ENCODE results near the gene HOXB1. TPM values are rescaled to one million over a fixed set of nuclear protein-coding genes. Genes with fewer than 3 reads are reported as not detected.

The HOXB1 gene
- total RNA-seq, 2 experiments from 2014 or later, result not detected

DNA sequence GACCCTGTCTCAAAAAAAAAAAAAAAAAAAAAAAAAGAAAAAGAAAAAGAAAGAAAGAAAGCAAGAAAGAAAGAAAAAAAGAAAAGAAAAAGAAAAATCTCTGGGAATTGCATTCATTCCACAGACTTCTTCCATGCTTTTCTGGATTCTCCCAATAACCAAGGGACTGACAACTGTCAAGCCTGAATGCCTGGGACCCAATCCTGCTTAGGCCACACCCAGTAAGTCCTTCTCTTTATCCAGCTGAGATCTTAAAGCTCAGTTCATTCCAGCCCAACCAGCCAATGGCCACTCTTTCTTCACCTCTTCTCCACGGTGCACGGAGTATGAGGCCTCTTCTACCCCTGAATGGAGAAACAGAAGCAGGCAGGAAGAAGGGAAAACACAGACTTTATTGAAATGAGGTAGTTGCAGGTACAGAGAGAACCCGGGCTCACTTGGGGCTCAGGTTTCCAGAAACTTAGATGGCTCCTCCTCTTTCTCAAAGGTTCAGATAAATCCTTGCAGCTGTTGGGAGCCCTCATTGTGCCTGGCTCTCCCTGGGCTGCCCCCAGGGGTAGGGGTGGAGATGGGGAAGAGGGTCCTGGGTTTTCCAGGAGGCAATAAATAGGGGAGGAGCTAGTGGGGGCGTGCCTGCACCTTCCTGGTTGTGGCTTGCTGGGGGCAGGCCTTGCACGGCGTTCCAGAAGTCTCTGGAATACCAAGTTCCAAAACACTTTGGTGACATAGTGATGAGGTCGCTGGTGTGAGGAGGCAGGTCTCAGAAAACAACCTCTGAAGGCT lies 2.5 kb downstream of the HOXB1 start:
- Mint-ChIP-seq H3K27me3 (peaks cover 63% of the 10 kb centered on the region), H3K4me1 (peaks cover 1% of the 10 kb centered on the region), H3K27ac (no peak overlapping the region), H3K9me3 (no peaks in the 10 kb centered on the region), H3K4me3 (no peak overlapping the region), H3K36me3 (ENCODE audit: low read depth) (no peaks in the 10 kb centered on the region)
- CTCF ChIA-PET, result interaction anchor here (0.6 to 1.5 kb wide), 3 partner anchors 15 to 28 kb away, joined by 3 to 4 read pairs (median 3); no protein-coding TSS in a partner anchor
- POLR2A ChIA-PET, result no interaction called here
- no peak for DNase-seq

DNA sequence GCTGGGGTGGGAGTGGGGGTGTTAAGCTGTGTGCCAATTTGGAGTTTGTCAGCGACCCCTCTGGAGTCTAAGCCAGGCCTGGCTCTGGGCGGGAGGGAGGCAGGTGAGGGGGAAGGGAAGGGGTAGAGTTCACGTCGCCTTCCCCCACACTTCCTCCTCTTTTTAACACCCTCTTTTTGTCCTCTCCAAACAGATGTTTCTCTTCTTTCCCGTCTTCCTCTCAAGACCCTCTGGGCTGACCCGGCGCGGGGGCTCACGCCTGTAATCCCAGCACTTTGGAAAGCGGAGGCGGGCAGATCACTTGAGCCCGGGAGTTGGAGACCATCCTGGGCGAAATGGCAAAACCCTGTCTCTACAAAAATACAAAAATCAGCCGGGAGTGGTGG lies 3.3 kb downstream of the HOXB1 start:
- POLR2A ChIA-PET, result no interaction called here
- no peak overlapping the region for H3K27ac Mint-ChIP-seq
- H3K4me3 Mint-ChIP-seq, result no peak overlapping the region
- peaks cover 1% of the 10 kb centered on the region for H3K4me1 Mint-ChIP-seq
- H3K27me3 Mint-ChIP-seq, result peaks cover 67% of the 10 kb centered on the region
- H3K36me3 Mint-ChIP-seq (ENCODE audit: low read depth), result no peaks in the 10 kb centered on the region
- no peaks in the 10 kb centered on the region for H3K9me3 Mint-ChIP-seq
- no peak for DNase-seq
- CTCF ChIA-PET, result interaction anchor here (0.6 to 1.2 kb wide), 2 partner anchors 17 to 29 kb away, joined by 3 read pairs; no protein-coding TSS in a partner anchor

DNA sequence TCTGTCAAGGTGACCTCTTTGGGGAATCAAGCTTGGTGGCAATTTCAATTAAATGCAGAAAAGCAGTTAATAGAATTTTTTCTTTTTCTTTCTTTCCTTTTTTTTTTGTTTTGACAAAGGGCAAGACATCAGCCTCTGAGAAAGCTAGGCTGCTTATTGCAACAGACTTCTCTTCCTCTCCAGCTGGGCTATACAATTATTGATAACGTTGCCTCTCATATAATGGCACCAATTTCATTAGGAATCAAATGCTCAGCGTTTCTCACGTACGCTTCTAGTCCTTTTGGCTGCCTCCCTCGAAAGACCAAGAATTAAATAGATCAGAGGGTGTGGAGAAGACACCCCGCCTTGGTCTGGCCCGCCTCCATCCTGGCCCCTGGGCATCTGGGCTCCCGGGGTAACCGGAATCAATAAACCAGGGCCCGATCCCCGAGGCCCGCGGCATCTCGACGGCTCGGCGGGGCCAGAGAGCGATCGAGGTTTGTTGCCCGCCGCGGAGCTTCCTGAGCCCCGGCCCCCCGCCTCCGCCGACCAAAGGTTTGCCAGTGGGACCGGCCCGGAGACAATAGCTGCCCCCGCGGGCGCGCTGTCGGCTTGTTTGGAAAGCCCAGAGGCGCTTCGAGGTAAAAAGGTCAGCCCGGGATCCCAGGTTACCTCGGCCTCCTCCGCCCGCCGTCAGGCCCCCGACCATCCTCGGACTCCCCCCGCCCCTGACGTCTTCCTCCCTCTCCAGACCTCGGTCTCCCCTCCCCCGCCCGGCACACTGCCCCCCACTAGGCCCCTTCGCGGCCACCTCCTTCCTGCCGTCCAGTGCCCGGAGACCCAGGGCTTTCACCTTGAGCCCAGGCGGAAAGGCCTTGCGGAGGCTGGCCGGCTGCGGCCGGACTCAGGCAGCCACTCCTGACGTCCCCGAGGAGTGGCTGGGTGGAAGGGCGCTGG lies 3.9 kb downstream of the HOXB1 start:
- POLR2A ChIA-PET, result no interaction called here

DNA sequence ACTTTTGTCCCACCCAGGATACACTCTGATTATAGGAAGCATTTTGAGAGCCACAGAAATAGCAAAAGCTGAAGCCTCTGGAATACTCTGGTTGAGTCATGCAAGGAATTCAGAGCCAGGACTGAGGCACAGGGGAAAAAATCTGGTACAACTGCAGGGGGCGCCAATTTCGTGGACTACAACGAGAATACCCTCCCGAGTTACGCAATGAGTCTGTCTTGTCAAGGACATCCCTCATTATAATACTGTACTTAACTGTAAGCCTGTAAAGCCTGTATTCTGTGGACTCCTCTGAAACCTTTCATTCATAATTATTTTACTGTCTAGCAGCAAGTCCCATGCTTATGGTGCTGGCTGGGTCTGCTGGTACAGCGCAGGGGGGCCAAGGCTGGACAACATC lies 7.8 kb downstream of the HOXB1 start:
- peaks cover 11% of the 10 kb centered on the region for H3K4me1 Mint-ChIP-seq
- H3K27me3 Mint-ChIP-seq, result peaks cover 72% of the 10 kb centered on the region
- no peaks in the 10 kb centered on the region for H3K9me3 Mint-ChIP-seq
- H3K27ac Mint-ChIP-seq, result no peak overlapping the region
- no peaks in the 10 kb centered on the region for H3K36me3 Mint-ChIP-seq (ENCODE audit: low read depth)
- DNase-seq, result no peak
- ChIA-PET CTCF (interaction anchor here (0.6 to 1.5 kb wide), 4 partner anchors 10 to 390 kb away, joined by 3 read pairs; no protein-coding TSS in a partner anchor), POLR2A (no interaction called here)
- H3K4me3 Mint-ChIP-seq, result no peak overlapping the region

More for the DNA sequence above, 3.9 kb downstream of the HOXB1 start:
- CTCF ChIA-PET, result no interaction called here
- no peak for DNase-seq
- Mint-ChIP-seq H3K4me1 (peaks cover 1% of the 10 kb centered on the region), H3K27me3 (peaks cover 70% of the 10 kb centered on the region), H3K4me3 (no peak overlapping the region), H3K27ac (no peak overlapping the region), H3K36me3 (ENCODE audit: low read depth) (no peaks in the 10 kb centered on the region), H3K9me3 (no peaks in the 10 kb centered on the region)

DNA sequence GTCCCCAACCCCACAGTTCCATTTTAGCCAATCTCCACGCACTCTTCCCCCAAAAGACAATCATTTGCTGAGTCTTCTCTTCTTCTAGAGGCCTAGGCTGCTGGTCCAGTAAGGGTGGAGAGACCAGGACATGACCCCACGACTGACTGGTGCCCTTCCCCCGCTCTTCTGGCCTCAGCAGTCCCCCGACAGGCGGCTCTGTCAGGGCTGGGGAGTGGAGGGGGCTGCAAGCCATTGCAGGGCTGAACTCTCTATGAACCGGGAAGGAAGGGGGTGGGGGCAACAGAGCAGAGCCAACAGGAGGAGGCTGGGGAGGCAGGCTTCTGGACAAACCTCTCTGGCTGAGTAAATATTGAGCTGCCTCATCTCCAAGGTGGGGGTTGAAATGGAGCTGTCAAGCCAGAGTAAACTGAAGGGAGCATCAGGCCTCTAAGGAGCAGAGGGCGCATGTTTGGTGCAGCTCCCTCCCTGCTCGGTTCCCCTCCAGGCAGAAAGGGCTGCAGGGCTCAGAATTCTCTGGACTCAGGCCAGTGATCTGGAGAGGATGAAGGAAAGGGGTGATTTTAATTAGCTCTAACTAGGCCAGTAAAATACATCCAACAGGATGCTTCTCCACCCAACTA lies 8.7 kb downstream of the HOXB1 start:
- Mint-ChIP-seq H3K27me3 (peaks cover 75% of the 10 kb centered on the region), H3K4me1 (peaks cover 14% of the 10 kb centered on the region), H3K36me3 (ENCODE audit: low read depth) (no peaks in the 10 kb centered on the region), H3K27ac (no peak overlapping the region), H3K4me3 (no peak overlapping the region), H3K9me3 (peaks cover 3% of the 10 kb centered on the region)
- ChIA-PET CTCF (interaction anchor here (0.6 to 1.4 kb wide), 9 partner anchors 9 to 504 kb away, joined by 3 to 4 read pairs (median 3); no protein-coding TSS in a partner anchor), POLR2A (no interaction called here)
- no peak for DNase-seq

DNA sequence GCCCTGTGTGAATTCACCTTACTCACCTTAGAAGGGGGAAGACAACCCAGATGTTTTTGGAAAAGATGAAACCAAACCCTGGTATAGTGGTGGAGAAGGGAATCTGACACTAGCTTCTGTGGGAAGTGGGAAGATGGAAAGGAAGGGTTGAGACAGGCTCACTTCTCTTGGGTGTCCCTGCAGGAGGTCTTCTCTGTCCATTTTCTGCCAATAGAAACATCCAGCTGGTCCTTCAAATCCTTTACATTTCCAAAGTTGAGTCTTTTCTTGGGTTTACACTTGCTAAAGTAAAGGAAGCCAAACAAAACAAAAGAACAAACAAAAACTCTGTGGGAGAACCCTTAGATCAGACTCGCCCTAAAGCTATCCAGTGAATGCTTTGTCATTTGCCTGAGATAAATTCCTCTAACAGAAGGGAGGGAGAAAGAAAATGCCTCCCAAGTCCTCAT lies 10.2 kb downstream of the HOXB1 start:
- Mint-ChIP-seq H3K36me3 (ENCODE audit: low read depth) (no peaks in the 10 kb centered on the region), H3K4me3 (no peak overlapping the region), H3K27me3 (peaks cover 77% of the 10 kb centered on the region), H3K9me3 (peaks cover 3% of the 10 kb centered on the region), H3K27ac (no peak overlapping the region), H3K4me1 (peaks cover 13% of the 10 kb centered on the region)
- CTCF ChIA-PET, result interaction anchor here (0.7 to 1.4 kb wide), 5 partner anchors 9 to 242 kb away, joined by 3 to 5 read pairs (median 4); no protein-coding TSS in a partner anchor
- POLR2A ChIA-PET, result no interaction called here
- DNase-seq, result no peak

DNA sequence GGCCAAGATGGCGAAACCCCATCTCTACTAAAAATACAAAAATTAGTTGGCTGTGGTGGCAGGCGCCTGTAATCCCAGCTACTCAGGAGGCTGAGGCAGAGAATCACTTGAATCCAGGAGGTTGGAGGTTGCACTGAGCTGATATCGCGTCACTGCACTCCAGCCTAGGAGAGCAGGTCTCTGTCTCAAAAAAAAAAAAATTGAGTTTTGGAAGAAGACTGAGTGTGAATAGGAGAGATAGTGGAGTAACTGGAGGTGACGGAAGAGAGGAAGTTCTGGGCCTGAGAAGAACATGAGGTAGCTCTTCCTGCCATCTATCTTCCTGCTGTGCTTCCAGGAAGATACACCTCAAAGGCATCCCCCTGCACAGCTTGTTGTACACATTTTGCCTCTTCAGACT lies 11.4 kb downstream of the HOXB1 start:
- ChIA-PET POLR2A (no interaction called here), CTCF (interaction anchor here (0.7 to 1.4 kb wide), 3 partner anchors 12 to 407 kb away, joined by 3 to 5 read pairs (median 4); no protein-coding TSS in a partner anchor)
- H3K4me3 Mint-ChIP-seq, result no peak overlapping the region

DNA sequence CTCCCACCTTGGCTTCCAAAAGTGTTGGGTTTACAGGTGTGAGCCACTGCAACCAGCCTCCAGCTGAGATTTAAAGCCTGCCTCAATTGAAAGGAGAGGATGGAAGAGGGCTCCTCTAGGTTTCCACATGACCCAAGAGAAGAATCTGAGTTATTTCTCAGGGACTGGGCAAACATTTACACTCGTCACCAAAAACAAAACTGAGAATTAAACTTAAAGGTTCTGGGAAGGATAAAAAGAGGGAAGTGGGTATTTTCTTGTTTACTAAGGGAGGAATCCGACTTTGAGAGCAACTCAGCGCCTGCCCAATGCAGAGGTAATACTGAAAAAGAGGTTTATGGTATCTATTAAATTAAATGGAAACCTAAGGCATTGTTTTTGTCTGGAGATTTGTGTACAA lies 13.3 kb downstream of the HOXB1 start:
- peaks cover 34% of the 10 kb centered on the region for H3K4me1 Mint-ChIP-seq
- no peaks in the 10 kb centered on the region for H3K36me3 Mint-ChIP-seq (ENCODE audit: low read depth)
- peaks cover 3% of the 10 kb centered on the region for H3K9me3 Mint-ChIP-seq
- H3K4me3 Mint-ChIP-seq, result no peak overlapping the region
- no peak for DNase-seq
- CTCF ChIA-PET, result no interaction called here
- H3K27me3 Mint-ChIP-seq, result peaks cover 78% of the 10 kb centered on the region
- POLR2A ChIA-PET, result no interaction called here
- H3K27ac Mint-ChIP-seq, result no peak overlapping the region

More for the DNA sequence above, 11.4 kb downstream of the HOXB1 start:
- no peak overlapping the region for H3K27ac Mint-ChIP-seq
- H3K27me3 Mint-ChIP-seq, result peaks cover 77% of the 10 kb centered on the region
- peaks cover 18% of the 10 kb centered on the region for H3K4me1 Mint-ChIP-seq
- H3K9me3 Mint-ChIP-seq, result peaks cover 3% of the 10 kb centered on the region
- H3K36me3 Mint-ChIP-seq (ENCODE audit: low read depth), result no peaks in the 10 kb centered on the region
- no peak for DNase-seq

DNA sequence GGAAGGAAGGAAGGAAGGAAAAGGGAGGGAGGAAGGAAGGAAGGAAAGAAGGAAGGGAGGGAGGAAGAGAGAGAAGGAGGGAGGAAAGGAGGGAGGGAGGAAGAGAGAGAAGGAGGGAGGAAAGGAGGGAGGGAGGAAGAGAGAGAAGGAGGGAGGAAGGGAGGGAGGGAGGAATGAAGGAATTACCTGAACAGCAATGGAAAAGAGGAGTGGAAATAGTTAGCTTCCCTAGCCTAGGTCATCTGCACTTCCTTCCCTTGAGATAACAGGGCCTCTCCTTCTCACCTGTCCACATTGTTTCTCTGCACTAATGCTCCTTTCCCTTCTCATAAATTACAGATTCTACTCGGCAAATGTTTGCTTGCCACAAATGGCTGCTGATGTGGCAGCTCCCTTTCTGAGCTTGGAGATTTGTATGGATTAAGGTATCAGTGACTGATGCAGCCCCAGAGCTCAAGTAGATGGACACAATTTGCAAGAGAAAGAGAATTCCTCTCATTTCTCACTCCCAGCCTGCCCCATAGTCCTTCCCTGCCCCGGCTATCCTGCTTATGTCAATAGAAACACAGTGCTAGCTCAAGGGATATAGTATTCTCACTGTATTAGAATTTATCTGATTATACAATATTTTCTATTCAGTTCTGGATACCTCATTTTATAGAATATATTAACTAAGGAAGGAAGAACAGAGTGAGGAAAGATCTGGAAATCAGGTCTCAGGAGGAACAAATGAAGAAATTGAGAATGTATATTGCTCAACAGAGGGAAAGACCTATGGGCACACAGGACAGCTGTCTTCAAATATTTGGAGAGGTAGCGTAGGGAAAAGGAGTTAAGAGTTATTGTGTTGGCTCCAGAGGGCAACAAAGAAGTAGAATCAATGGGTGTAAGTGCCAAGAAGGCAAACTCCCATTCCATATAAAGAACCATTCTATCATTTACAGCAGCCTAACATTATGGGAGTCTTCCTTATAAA lies 14.6 kb downstream of the HOXB1 start:
- H3K36me3 Mint-ChIP-seq (ENCODE audit: low read depth), result peaks cover 3% of the 10 kb centered on the region
- peaks cover 3% of the 10 kb centered on the region for H3K9me3 Mint-ChIP-seq
- H3K27me3 Mint-ChIP-seq, result peaks cover 76% of the 10 kb centered on the region
- H3K27ac Mint-ChIP-seq, result no peak overlapping the region
- H3K4me3 Mint-ChIP-seq, result no peak overlapping the region
- ChIA-PET CTCF (interaction anchor here (1.1 to 1.5 kb wide), 2 partner anchors 17 to 44 kb away, joined by 5 read pairs; no protein-coding TSS in a partner anchor), POLR2A (interaction anchor here (0.7 kb wide), 1 partner anchor 377 kb away, joined by 7 read pairs; no protein-coding TSS in a partner anchor)
- DNase-seq, result no peak
- H3K4me1 Mint-ChIP-seq, result peaks cover 43% of the 10 kb centered on the region

DNA sequence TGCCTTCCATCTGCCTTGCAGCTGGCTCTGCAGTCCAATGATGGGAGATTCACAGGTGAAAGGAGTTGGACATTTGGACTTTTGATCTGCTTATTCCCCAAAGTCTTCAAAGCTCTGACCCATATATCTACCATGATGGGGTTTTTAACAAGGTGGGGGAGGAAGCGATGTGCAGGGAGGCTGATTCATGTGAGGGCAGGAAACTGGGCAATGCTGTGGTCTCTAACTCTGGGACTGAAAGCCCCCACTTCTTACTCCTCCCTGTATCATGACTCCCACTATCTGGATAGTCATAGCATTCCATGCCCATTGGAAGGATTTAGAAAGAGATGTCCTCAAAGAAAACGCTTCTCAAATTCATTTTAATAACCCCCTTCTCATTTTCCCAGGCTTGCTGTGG lies 16.3 kb downstream of the HOXB1 start:
- Mint-ChIP-seq H3K36me3 (ENCODE audit: low read depth) (peaks cover 5% of the 10 kb centered on the region), H3K27ac (no peak overlapping the region), H3K9me3 (peaks cover 3% of the 10 kb centered on the region), H3K27me3 (peaks cover 65% of the 10 kb centered on the region), H3K4me1 (peaks cover 45% of the 10 kb centered on the region), H3K4me3 (no peak overlapping the region)
- CTCF ChIA-PET, result interaction anchor here (1.4 to 2.2 kb wide), 4 partner anchors 11 to 22 kb away, joined by 3 to 4 read pairs (median 4); no protein-coding TSS in a partner anchor
- DNase-seq, result no peak
- POLR2A ChIA-PET, result no interaction called here

DNA sequence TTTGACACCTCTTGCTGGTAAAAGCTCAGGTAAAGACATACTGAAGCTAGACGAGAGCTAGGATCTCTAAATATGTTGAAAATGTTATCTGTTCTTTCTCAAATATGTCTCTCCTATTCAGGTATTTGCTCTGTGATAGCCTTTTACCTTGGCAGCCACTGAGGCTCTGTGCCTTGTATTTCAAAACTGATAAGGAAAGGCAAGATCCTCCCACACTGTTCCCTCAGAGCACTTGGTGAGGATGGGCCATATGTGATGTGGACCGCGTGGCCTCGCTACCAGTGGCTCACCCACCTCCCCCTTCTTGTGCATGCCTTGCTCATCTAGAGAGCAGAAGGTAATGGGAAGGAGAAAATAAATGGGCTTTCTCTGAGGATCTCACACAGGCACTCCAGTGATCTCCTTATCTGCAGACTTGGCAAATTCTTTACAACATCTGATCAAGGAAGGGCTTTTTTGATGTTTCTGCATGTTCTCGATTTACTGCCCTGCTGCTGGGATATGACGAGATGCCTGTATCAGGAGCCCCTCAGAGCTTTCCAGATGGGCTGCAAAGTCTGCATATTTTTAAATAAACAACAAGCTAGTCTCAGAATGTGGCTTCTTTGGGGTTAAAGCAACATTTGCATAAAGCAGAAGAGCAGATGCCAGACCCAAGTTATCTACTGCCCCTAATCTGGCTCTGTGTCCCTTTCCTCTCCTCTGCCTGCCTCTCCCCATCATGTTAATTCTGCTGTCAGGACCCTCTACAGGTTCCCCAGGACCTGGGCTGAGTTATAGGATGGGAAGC lies 16.9 kb downstream of the HOXB1 start:
- H3K27ac Mint-ChIP-seq, result no peak overlapping the region
- peaks cover 8% of the 10 kb centered on the region for H3K36me3 Mint-ChIP-seq (ENCODE audit: low read depth)
- H3K4me1 Mint-ChIP-seq, result peaks cover 46% of the 10 kb centered on the region
- DNase-seq, result no peak
- peaks cover 66% of the 10 kb centered on the region for H3K27me3 Mint-ChIP-seq
- CTCF ChIA-PET, result interaction anchor here (1.2 to 2.2 kb wide), 6 partner anchors 9 to 162 kb away, joined by 3 to 4 read pairs (median 4); no protein-coding TSS in a partner anchor
- POLR2A ChIA-PET, result no interaction called here
- H3K9me3 Mint-ChIP-seq, result peaks cover 5% of the 10 kb centered on the region
- no peak overlapping the region for H3K4me3 Mint-ChIP-seq
